C1 segment of cervical spinal cord (tissue), 14 donors: ENCODE measurements around the gene GABRP.
"Not testable (repeated sequence)": the region's sequence is repeated elsewhere in the genome, so short reads cannot be mapped to it uniquely, and the experiment has no call there.

ENCODE experiments used
- DNase-seq, 14 donors: peaks; one replicate each; lab custom pipeline; 2025; lab: John Stamatoyannopoulos, UW

GABRP gene

GRCh38 chr5:170755679-170756456 is 27.7 kb upstream of the GABRP start:
- no peak for DNase-seq

- no peak for DNase-seq
These were observed 26.8 kb upstream of the GABRP start for GRCh38 chr5:170756691-170757090.

- no peak for DNase-seq
These were observed 26.3 kb upstream of the GABRP start for GRCh38 chr5:170757182-170757601.

- no peak for DNase-seq
These were observed 25.9 kb upstream of the GABRP start for GRCh38 chr5:170757669-170758068.

GRCh38 chr5:170758481-170758880 is 25.0 kb upstream of the GABRP start:
- DNase-seq = no peak

GRCh38 chr5:170760113-170760512 is 23.4 kb upstream of the GABRP start:
- DNase-seq = no peak

- no peak for DNase-seq
These were observed 22.3 kb upstream of the GABRP start for GRCh38 chr5:170761048-170761707.

GRCh38 chr5:170761708-170762066 is 21.8 kb upstream of the GABRP start:
- no peak for DNase-seq

GRCh38 chr5:170762298-170762697 is 21.2 kb upstream of the GABRP start:
- DNase-seq = not testable (repeated sequence)

GRCh38 chr5:170765868-170766267 is 17.7 kb upstream of the GABRP start:
- not testable (repeated sequence) for DNase-seq

- DNase-seq = peak in 1 of 14 donors; percentile 85
These were observed 14.3 kb upstream of the GABRP start for GRCh38 chr5:170769246-170769645.

- DNase-seq = no peak
These were observed 13.6 kb upstream of the GABRP start for GRCh38 chr5:170769898-170770416.

- DNase-seq = no peak
These were observed 12.0 kb upstream of the GABRP start for GRCh38 chr5:170771496-170771895.

GRCh38 chr5:170773024-170773985 is 10.2 kb upstream of the GABRP start:
- no peak for DNase-seq

GRCh38 chr5:170774831-170775230 is 8.7 kb upstream of the GABRP start:
- no peak for DNase-seq

GRCh38 chr5:170781946-170782345 is 1.6 kb upstream of the GABRP start:
- DNase-seq = no peak

GRCh38 chr5:170782438-170782837 is 1.1 kb upstream of the GABRP start:
- no peak for DNase-seq

- DNase-seq = no peak
These were observed 1.9 kb downstream of the GABRP start for GRCh38 chr5:170785416-170785815.

- DNase-seq = no peak
These were observed 3.7 kb downstream of the GABRP start for GRCh38 chr5:170787216-170787615.

- DNase-seq = no peak
These were observed 5.2 kb downstream of the GABRP start for GRCh38 chr5:170788626-170789304.

GRCh38 chr5:170791325-170791954 is 7.9 kb downstream of the GABRP start:
- DNase-seq = peak in 11 of 14 donors; percentile 17 to 54 (median 34)
